ENCODE data around the gene KCTD1.

KCTD1 gene

DNA sequence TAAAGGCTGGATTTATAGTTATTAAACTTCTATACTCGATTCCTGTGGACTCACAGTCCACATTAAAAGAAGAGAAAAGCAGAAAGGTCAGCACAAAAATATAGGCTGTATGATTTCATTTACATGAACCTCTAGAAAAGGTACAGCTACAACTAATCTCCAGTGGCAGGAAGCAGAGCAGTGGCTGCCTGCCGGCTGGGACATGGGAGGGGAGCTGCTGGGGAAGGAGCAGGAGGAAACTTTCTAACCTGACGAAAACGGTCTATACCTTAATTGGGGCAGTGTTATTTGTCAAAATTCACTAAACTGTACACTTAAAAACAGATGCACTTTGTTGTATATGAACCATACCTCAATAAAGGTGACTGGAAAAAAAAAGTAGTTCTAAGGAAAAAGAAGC is 26.7 kb downstream of the KCTD1 start:
- no peak for DNase-seq

DNA sequence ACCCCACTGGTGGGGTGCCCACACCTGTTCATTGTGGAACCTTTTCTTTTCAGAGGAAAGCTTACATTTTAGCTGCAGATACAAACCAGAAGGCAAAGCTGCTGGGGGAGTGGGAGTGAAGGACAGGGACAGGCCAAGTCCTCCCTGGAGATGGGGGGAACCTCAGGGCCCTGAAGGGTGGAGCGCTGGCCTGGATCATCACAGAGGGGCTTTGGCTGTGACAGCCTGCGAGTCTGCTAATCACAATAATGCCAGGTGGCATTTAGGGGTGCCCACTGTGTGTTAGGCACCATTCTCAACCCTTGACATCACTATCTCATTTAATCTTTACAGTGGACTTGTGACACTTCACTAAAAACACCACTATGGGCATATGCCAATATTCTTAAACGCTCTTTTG is 27.4 kb downstream of the KCTD1 start:
- no peak for DNase-seq

DNA sequence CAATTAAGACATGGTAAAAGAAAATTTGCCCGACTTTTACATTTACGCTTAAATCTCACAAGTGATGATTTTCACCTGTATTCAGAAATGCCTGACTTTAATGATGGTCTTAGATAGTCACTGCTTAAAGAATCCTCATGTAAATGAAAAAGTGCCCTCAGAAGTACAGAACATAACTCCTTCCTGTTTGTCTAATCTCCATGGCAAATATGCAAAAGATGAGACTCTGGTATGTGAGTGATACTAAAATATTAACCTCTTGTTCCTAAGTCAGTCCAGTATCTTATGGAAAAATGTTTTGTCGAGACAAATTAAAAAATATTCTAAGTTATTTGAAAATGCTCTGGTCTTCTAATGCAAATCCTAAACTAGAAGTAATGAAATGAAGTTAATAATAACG is 29.2 kb downstream of the KCTD1 start:
- DNase-seq = no peak

DNA sequence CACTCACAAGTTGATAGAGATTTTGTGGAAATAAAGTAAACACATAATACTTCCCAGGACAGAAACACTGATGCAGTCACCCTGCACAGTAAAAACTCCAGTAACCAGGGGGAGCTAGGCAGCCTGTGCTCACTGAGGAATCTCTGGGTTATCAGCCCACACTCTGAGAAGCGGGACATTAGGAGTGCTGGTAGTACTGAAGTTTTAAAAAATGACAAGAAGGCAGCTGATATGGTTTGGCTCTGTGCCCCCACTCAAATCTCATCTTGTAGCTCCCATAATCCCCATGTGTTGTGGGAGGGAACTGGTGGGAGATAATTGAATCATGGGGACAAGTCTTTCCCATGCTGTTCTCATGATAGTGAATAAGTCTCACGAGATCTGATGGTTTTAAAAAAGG is 31.4 kb downstream of the KCTD1 start:
- no peak for DNase-seq

DNA sequence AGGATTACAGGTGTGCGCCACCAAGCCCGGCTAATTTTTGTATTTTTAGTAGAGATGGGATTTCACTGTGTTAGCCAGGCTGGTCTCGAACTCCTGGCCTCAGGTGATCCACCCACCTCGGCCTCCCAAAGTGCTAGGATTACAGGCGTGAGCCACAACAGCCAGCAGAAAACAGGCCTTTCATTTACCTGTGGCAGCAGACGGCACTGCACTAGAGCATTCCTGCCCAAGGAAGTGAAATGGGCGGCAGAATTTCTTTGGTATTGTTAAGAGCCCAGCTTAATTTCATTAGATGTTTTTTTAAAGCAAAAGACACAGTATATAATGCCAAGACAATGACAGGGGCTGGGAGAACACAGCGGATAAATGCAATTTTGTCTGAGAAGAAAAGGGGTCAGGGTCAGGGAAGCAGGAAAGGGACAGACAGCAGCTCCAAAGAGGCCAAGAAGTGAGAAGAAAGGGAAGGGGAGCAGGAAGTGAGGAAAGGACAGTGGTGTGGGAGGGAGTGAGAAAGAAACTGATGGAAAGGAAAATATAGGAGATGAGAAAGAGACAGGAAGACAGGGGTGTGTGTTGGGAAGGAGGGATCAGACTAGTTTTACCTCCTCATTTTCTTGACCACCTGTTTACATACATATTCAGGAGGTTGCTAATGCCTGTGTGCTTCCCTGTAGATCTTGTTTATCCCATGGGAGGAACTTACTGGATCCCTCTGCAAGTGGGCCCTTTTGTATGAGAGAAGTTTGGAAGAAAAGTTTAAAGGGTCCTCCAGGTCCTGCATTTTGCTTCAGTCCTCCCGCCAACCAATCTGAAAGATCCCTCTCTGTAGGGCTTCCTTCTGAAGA is 32.5 kb downstream of the KCTD1 start:
- no peak for DNase-seq

DNA sequence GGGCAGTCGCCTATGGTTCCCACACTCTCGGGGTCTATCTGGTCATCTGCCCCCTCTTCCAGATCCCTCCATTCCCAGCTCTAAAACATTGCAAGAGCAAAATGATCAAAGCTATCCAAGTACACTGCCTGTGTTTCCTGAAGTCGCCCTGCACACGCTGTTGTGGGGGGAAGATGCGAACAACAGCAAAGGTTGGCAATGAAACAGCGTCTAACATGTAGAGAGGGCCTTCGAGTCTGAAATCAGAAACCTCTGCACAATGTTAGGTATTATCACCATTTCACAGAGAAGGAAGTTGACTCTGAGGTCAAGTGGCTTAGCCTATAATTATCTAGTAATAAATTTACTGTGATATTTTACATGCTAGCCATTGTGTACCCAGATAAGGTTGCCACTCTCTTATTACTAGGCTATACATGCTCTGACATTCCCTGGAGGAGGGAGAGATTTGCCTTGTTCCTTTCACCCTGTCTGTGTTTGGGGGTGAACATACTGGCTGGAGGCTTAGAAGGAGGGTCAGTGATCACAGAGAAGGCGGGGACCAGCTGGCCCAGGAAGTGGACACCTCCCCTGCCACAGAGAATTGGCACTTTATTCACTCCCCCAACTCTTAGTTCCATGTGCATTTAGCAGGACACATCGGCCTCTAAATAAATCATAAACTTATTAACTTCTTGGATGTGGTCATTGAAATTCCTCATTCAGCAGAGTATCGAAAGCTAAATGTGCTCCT is 36.8 kb downstream of the KCTD1 start:
- DNase-seq = peak; percentile 3

DNA sequence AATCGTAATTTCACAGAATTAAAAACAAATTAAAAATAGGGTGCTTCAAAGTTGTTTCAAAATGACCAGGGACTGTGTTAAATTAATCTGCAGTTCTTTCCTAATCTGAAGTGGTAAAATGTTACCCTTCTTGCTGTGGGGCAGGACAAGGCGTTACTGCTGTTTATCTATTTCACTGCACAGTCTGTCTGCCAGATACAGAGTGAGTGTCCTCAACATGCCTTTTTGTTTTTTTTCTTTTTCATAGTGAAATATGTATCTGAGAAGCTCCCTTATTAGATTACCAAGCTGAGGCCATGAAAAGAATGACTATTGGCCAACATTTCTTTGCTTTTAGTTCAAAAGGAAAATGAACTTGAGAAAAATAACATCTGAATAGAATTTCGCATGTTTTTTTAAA is 38.0 kb downstream of the KCTD1 start:
- DNase-seq = no peak

DNA sequence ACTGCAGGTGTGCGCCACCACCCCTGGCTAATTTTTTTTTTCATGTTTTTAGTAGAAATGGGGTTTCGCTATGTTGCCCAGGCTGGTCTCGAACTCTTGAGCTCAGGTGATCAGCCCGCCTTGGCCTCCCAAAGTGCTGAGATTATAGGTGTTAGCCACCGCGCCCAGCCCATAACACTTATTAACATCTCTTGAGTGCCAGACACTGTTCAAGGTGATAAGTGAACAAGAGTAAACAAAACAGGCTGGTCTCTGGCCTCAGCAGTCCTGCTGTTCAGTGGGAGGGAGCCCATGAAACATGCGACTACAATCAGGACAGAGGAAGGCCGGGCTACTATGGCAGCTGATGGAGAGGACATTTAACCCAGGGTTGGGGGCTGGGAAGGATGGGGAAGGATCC is 42.3 kb downstream of the KCTD1 start:
- DNase-seq = no peak

DNA sequence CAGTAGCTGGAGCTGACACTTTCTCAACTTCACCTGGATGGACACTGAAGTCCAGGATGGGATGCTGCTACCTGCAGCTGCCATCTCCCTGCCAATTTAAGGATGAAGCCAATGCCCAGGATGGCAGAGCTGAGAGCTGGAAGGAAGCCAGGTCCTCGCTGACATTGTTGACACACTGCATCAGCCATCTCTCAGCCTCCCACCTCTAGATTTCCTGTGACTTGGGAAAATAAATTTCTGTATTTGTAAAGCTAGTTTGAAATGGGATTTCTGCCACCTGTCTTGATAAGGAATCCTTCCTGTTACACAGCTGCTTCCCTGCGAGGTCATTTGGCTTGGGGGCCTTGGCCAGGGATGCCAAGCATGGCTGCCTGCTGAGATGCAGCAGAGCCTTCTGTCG is 43.5 kb downstream of the KCTD1 start:
- DNase-seq = no peak

DNA sequence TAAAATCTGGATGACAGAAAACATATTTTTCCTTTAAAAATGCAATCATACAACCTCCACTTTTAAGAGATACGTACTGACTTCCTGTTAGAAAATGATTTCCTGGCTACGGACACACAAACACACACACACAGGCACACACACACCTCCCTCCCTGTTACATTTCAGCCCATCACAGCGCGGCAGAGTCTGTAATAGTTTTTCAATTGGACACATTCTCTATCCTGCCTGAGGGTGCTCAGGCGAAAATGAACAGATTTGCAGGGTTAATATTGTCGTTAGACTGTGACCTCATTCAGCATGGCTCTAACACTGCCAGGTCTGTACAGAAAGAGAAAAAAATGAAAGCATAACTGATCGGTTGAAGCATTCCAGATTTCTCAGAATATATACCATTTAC is 45.0 kb downstream of the KCTD1 start:
- no peak for DNase-seq

DNA sequence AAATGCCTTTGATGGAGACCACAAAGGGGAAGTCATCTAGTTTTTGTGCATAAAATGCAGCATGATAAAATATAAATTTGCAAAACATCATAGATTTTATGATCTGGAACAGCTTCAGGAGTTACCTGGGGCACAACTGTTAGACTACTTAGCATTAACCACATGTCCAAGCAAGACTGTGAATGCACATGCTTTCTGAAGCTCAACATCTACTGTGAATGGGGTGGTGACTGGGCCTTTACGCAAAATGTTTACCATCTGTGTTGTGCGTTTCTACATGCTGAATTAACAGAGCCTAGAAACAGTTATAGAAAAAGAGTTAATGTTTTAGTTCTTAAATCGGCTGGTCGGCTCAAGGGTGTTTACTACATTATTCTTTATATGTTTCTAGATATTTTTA is 45.5 kb downstream of the KCTD1 start:
- DNase-seq = no peak

DNA sequence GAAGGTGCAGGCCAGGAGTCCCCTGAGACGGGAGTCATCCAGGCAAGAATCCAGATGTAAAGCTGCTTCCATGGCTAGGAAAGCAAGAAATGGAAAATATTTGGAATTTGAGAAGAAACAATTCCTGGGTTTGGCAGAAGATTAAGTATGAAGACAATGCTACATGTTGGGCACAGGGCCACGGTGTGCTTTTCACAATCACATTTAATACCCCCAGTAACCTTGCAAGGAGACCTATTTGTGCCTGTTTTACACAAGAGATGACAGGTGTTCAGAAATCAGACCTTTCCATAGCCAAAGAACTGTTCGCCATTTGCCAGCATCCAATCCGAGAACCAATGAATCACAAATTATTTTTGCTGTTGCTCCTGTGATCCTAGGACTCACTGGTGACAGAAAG is 50.5 kb downstream of the KCTD1 start:
- no peak for DNase-seq

DNA sequence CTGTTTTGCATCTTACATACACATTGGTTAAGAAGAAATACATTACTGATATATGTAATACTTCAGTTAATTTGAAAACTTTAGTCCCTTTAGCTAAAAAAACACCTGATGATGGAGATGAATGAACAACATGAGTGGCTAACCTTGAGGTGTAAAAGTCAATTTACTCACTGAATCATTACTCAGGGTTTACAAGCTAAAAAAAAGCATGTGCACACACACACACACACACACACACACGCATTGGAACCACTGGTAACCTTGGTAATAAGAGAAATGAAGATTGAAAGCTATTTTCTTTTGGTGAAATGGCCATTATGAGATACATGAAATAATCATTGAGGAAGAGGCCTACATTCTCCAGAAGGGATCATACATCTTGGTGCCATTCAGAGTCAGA is 51.8 kb downstream of the KCTD1 start:
- DNase-seq = no peak

DNA sequence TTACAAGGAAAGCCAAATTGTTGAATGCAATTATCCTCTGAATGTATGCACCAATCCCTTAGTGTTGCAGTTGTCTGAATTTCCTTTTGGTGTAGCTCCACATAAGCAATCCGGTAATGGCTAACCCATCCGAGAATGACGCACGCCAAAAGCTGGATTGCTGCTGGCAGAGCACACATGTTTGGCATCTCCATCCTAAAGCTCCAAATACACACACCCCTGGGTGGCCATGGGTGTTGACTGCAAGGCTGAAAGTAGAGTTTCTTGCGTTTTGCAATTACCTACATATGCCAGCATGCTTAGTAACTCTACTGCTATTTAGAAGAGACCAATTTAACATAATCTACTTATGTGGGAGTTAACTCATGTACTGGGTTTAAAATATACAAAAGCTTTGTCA is 53.1 kb downstream of the KCTD1 start:
- no peak for DNase-seq

DNA sequence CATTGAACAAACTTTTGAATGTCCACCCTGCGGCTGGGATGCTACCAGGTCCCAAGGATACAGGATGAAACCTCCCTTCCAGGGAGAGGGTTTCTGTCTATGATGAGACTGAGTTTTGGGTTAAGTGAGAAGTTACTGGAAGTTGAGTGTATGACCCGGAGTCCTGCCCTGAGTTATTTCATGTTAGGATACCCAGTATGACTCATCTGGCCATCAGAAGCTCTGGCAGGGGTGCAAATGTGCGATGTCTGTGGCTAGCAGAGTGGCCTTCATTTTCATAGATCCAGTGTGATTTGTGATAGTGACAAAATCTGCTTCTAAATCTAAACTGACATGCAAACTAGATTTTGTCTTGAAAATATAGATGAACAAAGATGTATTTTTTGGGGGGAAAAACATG is 55.3 kb downstream of the KCTD1 start:
- DNase-seq = no peak

DNA sequence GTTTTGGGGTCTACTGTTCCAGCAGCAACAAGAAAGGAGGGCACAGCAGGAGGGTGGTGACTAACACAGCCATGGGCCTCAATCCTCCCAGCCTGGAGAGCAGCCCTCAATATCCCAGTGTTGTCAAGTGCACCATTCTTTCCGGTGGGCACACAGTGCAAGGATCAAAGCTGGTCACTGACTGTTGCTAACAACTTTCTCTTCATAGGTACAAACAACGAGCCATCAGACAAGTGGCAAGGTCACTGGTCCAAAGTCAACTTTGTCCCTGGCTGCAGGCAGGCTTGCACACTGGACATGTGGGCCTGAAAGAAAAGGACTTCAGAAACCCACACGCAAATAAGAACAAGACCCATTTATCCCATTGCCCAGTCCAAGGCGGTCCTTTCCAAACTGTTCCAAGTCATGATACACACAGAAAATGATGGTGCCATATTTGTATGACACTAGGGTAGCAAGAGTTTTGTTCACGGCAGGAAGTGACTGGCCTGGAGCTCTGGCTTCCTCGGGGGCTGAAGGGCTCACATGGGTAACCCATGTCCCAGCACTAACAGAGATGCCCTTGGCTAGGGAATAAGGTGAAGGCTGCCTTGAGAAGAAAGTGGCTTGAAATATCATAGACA is 57.0 kb downstream of the KCTD1 start:
- DNase-seq = no peak

DNA sequence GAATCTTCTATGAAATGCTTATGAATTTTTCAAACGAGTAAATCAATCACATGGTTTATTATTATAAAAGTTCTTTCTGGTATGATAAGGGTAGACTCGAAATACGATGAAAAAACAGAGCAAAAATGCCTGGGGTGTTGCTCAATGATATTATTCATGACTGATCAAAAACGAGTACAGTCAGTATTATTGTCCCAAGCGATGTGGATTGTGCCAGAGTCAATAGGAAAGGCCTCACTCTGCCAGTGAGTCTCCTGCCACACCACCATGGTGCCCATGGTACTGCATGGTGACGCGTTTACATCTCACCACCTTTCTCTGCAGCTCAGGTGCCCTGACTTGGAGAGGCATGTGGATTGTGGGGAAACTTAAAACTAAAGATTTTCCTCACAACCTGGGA is 58.5 kb downstream of the KCTD1 start:
- no peak for DNase-seq

DNA sequence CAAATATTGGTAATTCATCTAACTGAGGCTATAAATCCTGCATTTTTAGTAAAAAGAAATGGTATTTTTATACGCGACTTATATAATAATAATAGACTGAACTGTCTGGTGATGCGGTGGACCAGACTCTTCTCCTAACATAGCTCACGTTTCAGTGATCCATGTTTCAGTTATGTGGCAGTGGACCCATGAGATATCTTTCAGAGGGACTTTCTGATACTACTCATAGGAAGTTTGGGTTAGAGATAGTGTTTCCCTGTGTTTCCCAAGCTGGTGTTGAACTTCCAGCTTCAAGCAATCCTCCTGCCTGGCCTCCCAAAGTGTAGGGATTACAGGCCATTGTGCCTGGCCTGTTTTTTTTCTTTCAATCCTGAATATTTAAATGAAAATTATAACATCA is 59.2 kb downstream of the KCTD1 start:
- DNase-seq = no peak

DNA sequence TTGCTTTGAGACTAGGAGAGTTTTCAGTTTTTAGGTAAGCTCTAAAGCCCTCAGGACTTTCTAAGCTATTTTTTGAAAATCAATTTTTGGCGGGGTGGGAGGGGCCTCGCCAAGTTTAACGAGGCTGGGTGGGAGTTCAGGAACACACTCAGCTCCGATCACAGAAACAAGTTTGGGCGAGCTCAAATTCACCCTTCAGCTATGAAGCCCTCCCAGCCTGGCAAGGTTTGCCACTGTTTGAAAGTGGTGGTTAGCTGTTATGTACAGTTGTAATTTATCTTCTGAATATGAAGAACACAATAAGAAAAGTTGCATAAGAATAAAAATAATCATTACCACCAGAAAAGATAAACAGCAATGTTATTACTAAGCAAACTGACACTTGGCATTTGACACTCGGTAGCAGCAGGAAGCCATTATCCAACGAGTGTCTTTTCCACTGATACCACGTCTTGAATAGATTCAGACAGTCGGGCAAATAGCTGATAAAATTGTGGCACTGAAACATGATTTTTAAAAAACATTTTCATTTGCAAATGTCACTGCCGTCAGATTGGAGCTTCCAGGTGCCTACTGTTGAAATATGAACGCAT is 59.8 kb downstream of the KCTD1 start:
- peak; percentile 20 for DNase-seq

DNA sequence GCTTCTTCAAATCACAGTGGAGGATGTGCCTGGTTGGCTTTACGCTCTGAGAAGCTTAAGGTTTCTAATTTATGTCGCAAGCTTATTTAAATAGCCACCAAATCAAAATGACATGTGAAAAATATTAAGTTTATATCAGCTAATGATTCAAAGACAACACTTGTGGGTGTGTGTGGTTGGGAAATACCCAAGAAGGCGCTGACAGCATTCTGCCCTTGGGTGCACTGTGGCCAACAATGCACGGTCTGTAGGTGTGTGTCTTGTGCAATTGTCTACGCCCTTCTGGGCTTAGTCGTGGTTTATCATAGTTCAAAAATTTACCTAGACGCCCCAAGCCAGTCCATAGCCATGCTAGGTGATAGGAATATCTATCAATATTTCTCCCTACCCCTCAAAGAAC is 60.9 kb downstream of the KCTD1 start:
- no peak for DNase-seq

DNA sequence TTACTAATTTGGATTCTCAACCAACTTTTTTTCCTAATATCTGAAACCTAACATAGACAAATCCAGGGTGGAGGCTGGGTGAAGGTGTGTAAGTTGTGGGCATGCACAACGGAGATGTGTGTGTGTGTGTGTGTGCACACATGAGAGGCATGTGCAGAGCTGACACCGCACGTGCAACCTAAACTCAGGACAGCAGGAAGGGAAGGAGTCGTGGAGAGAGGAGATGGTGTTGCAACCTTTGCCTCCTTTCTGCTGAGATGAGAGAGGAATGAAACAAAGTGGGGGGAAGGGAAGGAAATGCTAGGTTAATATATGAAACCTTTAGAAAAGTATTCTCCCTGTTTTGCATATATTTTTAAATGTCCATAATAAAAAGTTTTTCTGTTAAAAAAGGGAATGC is 64.7 kb downstream of the KCTD1 start:
- no peak for DNase-seq

DNA sequence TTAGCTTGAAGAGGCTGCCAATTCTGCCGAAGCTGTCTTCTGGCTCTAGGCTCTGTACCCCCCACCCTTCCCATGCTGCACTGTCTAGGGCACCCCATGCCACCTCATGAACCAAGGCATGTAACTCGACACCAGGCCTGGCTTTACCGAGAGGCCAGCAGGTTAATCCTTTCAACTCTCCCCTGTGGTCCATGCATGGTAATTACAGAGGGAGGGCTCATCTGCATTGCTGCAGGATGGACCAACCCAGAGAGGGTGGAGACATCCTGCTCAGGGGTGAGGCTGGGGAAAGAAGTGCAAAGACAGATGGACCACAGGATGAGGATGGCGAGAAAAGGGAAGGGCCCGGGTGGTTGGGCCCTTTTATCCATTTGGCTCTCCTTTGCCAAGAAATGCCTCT is 65.8 kb downstream of the KCTD1 start:
- no peak for DNase-seq

DNA sequence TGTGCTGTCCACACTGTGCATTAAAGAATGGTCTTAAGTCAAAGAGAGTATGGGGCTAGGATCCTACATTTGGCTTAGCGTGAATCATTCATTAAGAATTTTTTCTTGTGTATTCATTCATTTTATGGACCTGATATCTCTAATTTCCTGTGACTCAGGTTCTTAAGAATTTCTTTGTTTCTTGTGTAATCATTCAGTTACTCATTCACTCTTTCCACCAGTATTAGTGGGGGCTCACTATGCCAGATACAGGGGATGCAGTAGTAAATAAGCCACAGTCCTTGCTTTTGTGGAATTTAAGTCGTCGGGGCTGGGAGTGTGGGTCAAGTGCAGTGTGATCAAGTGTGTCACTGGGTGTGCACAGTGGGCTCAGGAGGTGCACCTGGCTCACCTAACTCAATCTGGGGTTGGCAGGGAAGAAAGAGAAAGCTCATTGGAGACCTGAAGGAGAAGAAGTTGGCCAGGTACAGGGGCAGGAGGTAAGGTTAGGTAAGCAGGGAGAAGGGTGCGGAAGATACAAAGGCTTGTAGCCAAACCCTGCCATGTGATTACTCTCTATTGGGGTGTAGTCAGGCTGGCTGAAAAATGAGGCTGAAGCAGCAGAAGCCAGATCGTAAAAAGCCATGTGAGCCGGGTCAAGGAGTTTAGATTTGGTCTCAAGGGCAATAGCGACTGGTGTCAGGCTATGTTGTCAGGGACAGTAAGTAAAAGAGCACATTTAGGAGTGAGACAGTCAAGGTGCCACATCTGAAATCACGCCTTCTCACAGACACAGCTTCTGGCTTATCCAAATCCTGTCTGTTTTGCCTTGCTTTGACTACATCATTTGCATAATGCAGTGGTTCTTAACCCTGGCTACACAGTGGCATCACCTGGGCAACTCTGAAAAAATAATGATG is 67.2 kb downstream of the KCTD1 start:
- no peak for DNase-seq

All from NCI-H146 (cell line).